Measurements from ENCODE around the gene EVC.

Gene EVC

DNA sequence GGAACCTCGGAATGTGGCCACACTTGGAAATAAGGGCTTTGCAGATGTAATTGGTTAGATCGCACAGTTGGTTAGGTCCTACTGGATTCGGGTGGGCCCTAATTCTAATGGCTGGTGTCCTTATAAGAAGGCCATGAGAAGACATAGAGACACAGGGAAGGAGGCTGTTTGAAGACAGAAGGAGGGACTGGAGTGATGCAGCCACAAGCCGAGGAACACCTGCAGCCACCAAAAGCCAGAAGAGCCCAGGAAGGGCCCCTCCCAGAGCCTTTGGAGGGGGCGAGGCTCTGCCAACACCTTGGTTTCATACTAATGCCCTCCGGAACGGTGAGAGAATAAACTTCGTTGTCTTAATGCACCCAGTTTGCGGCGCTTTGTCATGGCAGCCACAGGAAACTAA, 47.0 kb downstream of the EVC start:
- no peak for DNase-seq

DNA sequence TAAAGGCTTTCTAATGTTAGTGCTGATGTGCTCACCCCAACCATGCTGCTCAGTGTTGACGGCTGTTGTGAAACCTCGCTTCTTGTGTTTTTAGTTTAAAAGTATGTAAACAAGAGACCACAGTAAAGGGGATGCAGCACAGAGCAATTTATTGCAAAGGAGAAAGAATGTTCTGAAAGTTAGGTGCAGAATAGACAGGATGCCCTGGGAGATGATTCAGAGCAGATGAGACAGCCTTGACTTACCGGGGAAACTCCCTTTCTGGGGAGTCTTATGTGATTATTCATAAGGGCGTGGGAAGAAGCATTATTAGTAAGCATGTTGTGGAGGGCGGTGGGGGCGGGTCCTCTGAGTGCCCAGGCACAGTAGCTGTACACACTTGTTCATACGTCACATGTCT, 47.7 kb downstream of the EVC start:
- no peak for DNase-seq

DNA sequence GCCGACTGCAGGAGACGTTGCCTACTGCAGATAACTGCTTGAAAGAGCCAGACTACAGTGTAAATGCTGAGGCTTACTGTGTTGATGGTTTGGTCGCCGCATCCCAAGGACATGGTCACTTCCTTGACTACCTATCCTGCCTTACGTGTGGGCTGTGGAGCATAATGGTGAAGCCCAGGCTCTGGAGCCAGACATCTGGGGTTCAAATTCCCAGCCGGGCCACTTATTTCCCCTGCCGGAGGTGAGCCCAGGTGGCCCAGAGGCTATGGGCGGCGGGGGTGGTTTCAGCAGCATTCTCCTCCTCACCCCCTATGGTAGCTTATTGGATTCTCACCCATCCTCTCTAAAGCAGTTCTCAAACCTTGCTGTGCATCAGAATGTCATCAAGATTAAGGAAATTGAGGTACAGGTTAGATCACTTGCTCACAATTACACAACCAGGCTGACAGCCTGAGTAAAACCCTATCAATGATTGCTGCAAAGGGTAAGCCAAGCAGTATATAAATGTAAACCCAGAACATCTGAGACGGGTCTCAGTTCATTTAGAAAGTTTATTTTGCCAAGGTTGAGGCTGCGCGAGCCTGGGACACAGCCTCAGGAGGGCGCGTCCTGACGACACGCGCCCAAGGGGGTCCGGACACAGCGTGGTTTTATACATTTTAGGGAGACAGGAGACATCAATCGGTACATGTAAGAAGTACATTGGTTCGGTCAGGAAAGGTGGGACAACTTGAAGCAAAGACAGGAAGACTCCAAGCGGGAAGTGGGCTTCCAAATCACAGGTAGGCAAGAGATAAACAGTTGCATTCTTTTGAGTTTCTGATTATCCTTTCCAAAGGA, 48.5 kb downstream of the EVC start:
- no peak for DNase-seq

DNA sequence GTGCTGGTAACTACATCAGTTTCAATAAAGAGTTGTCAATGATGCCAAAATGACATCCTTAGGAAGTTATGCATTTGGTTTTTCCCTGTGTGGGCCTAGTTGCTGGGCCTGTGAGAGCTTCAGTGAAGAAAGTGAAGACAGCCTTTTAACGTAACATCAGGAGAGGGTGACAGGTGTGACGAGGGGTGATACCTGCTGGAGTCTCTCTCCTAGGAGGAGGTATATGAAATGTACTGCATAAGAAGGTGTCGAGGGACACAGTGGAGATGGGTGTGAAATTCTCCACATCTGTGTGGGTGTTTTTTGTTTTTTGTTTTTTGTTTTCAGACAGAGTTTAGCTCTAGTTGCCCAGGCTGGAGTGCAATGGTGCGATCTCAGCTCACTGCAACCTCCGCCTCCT, 49.2 kb downstream of the EVC start:
- DNase-seq: no peak

DNA sequence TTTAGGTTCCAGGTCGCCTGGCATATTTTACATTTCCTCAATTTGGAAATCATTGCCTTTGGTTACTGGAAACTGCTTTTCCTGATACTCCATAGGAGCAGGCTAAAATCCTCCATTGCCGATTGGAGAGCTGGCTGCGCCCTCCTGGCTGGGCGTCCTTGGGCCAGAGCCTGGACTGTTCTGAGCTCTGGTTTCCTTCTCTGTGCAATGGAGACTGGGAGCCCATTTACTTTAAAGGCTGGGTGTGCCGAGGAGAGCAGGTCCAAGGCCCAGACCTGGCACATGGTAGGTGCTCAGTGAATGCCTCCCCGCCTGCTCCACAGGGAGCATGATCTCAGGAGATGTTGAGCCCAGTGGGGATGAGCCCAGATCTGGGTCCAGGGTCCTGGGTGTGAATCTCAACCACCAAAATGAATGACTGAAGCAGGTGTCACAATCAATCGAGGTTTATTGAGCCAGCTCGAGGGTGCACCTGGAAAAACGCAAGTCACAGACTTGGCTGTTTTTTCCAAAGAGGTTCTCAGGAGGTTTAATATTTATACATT, 50.0 kb downstream of the EVC start:
- no peak for DNase-seq

DNA sequence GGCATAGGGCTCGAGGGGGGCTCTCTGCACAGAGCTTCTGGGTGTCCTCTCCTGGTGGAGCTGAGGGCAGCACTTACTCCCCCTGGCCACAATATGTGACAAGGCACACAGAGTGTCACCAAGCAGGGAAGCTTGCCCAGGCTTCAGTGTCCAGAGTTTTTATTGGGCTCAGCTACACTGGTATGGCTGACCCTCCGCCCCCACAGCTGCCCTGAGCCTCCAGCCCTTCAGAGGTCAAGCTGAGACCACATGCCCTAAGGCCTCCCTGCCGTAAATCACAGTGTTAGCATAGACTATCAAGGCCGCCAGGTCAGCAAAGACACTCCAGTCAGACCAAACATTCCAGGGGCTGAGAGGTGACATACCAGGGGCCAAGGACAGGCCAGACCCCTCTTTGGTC, 59.0 kb downstream of the EVC start:
- no peak for DNase-seq

DNA sequence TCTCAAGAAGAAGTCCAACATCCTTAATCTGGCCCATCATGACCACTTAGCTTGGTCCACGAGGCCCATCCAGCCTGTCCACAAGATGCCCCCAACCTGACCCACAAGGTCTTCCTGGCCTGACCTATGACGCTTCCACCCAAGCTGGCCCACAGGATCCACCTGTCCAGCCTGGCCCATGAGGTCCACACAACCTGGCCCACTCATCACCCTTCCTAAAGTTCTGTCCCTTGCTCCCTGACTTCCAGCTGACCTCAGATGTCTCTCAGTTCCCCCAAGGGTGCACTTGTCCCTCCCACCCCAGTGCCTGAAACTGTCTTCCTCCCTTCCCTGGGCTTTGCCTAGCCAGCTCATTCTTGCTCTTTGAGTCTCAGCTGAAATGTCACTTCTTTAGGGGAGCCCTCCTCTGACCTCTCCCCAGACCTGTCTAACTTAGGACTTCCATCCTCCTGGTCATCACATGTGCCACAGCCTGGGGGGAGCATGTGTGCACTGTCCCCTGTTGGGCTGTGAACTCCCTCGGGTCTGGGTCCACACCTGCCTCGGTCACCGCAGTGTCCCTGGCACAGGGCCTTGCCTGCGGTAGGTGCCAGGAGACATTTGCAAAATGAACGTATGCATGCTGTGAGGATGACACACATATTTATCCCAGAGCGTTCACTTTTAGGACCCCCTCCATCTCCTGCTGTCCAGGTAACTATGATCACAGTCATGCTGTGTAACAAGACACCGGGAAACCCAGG, 61.7 kb downstream of the EVC start:
- no peak for DNase-seq

DNA sequence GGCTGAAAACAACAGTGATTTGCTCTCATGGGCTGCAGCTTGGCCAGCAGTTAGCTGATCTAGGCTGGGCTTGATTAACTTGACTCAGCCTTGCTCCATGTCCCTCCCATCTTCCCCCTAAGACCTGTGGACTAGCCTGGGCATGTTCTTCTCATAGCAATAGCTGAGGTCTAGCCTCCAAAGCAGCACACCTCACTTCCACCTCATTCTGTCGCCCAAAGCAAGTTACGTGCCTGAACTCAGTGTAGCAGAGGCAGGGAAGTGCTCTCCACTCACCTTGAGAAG, 62.2 kb downstream of the EVC start:
- no peak for DNase-seq

DNA sequence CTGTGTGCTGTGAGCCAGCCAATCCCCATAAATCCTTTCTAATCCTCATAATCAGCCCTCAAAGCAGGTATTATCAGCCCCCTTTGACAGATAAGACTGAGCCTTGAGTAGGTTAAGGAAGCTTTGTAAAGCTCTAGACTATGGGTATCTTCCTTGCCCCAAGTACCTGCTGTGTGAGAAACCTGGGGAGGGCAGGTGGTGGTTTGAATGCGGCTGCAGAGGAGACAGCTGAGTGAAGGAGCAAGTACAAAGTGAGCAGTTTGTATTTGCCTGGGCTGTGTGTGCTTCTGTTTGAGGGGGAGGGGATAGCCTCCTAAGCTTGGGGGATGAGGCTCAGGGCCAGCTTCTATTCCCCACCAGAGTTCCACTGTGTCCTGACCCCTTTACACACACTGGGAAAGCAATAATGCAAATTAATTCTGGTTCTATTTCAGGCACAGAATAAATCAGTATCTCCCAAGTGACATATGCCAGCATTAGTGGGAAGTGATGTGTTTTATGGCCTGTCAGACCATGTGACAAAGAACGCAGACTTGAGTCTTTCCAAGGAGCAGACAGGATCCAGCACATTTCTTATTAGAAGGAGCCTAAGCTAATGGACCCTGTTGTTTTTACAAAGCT, 63.5 kb downstream of the EVC start:
- no peak for DNase-seq

DNA sequence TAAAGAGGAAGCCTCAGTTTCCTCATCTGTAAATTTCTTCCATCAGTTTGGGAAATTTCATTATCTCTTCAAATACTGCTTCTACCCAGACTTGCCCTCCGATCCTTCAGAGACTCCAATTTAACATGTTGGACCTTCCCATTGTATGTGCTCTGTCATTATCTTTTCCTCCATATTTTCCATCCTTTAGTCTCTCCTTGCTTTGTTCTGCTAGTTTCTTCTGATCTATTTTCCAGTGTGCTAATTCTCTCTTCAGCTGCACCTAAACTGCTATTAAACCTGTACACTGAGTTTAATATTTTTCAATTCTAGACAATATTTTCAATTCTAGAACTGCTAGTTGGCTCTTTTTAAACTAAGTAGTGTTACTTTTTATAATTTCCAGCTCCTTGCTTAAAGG, 65.5 kb downstream of the EVC start:
- no peak for DNase-seq

DNA sequence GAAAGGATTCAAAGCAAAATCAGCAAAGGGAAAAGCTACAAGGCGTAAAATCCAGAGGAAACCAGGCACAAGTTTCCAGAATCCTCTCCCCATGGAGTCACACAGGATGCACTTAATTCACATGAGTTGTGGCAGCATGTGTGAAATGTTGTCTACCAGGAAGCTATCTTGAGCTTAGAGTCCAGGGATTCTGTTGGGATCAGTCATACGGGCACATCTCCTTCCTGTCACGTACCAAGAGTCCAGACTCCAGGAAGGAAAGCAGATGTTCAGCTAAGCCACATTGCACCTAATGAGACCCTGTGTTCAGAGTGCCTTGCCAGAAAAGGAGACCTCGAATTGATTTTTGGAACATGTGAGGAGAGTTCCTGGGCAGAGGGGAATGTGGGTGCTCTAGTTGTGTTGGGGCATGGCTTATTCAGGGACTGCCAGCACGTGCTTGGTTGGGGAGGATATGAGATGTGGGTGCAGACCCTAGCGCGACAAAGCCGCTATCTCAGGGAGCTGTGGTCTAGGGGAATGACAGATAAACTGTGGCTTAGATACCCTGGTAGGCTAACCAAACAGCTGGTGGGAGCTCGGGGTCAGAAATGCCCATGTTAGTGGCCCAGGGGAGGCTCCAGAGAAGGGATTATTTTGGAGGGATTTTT, 70.0 kb downstream of the EVC start:
- DNase-seq: no peak

DNA sequence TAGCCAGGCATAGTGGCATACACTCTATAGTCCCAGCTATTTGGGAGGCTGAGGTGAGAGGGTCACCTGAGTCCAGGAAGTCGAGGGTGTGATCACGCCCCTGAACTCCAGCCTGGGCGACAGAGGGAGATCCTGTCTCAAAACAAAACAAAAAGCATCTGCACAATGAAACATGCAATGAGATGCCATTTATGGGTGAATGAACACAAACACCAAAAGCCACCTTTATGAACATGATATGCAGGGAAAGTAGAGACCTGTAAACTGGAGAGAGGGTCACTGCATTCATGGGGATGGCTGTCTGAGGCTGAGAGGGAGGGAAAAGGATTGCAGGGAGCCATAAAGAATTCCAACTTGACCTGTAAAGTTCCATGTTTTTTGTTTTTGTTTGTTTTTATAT, 70.7 kb downstream of the EVC start:
- DNase-seq: no peak

DNA sequence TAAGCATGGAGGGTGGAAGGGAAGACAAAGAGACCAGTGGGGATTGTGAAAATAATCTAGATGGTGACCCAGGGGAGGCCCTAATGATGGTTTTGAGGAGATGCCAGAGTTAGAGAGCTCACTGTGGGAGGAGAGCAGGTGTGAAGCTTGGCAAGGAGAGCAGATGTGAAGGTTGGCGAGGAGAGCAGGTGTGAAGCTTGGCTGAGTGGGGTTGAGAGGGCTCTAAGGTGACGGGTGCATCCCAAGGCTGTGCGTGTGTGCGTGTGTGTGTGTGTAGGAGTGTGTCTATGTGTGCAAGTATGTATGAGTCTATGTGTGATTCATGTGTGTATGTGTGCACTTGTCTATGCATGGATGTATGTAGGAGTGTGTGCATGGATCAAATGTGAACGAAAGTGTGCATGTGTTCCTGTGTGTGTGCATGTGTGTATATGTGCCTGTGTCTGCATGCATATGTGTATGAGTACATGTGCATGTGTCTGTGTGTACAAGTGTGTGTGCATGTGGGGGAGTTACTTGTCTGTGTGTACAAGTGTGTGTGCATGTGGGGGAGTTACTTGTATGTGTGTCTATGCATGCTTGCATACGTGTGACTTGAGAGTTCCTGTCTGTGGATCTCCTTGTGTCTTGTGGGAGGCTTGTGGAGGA, 72.0 kb downstream of the EVC start:
- peak; percentile 26 for DNase-seq

DNA sequence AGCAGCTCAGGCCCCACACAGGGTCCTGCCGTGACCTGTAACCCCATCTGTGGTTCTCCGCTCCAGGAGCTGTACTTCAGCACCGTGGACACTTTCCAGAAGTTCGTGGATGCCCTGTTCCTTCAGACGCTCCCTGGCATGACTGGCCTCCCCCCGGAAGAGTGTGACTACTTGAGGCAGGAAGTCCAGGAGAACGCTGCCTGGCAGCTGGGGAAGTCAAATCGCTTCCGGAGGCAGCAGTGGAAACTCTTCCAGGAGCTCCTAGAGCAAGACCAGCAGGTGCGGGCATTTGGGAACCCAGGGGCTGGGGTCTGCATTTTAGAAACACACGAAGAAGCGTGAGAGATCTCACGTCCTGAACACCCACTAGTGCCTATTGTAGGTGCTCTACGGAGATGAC, 72.5 kb downstream of the EVC start:
- no peak for DNase-seq

DNA sequence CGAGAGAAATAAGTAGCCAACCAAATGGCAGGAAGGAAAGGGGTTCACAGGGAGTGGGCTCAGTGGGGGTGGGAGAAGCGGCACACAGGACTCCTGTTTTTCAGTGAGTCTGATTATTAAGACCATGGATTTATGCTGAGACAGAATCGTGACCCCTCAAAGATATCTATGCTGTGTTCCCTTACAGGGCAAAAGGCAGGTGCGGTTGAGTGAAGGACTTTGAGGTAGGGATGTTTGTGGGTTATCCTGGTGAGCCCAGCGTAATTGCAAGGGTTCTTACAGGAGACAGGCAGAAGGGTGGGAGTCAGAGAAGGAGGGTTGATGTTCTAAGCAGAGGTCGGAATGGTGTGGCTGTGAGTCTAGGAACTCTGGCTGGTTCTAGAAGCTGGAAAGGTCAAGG, 73.0 kb downstream of the EVC start:
- DNase-seq: no peak

DNA sequence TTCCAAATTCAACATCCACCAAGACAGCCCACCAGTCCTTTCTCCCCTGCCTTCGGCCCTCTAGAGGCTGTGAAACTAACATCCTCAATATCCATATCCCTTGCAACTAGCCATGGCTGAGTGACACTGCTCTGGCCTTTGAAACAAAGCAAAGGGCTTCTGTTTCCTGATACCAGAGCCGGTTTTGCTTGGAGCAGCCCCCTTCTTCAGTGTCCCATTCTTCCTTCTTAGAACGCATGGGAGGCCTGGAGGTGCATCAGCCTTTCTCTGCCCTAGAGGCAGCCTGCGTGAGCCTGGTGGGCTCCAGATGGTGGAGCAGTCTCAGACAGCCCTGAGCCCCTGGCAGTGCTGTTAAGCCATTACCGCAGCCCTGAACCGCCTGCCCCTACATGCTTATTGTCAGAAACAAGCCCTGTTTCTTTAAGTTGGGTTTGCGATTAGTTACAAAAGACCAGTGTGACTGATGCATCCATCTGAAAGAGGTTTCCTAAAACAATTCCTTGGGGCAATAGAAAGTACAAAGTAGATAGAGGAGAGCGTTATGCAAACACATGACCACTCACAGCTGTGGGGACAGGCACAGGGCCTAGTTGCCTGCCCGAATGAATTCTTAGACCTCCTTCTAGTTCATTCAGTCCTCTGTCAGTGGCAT, 74.1 kb downstream of the EVC start:
- DNase-seq: no peak

DNA sequence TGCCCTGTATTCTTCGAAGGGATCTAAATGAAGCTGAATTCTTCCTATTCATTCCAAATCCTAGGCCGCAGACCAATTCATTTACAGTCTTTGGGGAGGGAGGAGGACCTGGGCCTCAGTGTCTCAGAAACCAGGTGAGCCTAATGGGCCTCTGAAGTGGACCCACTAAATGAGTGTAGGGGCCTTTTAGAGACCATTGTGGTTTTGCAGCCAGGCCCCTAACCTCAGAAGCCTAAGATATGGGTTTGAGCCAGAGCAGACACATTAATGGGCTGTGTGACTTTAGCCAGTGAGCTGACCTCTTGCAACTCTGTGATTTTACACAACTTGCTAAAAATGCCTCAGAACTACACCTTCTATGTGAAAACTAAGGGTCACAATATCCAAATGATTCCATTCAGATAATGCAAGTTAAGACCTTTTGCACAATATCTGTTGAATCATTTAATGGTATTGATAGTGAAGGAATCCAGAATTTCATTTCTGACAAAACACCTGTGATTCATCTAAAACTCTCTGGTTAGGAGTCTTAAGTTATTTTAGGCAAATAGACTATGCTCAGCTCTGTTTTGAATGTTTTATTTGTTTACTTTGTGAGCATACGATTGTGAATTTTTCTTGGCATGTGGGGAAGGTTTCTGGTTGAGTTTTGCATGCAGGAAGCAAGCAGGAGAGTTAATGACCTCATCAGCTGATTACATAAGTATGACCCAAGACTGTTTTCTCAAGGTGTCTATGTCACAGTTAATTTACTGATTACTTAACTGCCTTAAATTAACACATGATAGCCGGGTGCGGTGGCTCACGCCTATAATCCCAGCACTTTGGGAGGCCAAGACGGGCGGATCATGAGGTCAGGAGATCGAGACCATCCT, 75.0 kb downstream of the EVC start:
- DNase-seq: no peak

DNA sequence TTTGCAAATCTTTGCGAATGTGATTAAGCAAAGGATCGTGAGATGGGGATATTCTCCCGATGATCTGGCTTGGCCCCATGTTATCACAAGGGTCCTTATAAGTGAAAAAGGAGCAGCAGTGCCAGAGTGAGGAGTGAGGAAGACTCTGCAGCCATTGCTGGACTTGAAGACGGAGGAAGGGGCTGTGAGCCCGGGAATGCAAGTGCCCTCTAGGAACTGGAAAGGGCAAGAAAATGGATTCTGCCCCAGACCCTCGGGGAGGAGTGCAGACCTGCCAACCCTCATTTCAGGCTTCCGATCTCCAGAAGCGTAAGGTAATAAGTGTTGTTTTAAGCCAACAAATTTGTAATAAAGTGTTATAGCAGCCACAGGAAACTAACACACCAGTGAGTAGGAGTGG, 76.3 kb downstream of the EVC start:
- DNase-seq: no peak

DNA sequence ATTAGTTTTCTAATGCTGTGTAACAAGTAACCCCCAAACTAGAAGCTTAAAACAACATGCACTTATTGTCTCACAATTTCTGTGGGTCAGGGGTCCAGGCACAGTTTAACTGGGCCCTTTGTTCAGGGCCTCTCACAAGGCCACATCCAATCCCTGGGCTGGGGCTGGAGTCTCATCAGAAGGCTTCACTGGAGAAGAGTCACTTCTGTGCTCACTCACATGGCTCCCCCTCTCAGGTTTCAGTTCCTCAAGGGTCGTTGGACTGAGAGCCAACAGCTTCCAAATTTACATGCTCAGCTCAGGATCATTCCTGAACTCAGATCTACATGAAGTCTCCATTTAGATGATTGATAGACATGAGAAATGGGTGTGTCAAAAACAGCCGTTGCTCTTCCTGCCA, 77.1 kb downstream of the EVC start:
- DNase-seq: no peak

DNA sequence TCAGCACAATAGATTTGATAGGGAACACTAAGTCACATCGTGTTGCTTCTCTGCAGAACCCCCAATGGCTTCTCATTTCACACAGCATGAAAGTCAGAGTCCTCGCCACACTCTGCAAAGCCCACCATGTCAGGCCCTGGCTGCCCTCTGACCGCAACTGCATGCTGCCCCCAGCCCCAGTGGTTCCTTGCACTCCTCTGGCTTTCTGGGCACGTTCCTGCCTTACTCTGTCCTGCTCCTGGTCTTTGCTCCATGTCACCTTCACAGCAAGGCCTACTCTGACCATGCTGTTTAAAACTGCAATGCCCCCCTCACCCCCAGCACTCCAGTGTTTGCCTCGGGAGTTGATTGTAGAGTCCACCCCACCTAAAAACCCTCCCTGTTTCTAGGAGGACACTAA, 78.1 kb downstream of the EVC start:
- no peak for DNase-seq

DNA sequence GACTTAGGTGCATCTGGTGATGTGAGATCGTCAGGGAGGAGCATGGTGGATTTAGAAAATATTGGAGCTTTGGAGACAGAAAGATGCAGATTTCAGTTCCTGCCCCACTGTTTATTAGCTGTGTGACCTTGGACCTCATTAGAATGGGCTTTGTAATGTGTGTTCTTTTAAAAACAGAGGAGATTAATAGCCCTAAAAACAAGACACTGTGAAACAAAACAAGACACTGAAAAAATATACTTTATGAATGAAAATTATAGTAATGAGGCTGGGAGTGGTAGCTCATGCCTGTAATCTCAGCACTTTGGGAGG, 79.5 kb downstream of the EVC start:
- DNase-seq: no peak

DNA sequence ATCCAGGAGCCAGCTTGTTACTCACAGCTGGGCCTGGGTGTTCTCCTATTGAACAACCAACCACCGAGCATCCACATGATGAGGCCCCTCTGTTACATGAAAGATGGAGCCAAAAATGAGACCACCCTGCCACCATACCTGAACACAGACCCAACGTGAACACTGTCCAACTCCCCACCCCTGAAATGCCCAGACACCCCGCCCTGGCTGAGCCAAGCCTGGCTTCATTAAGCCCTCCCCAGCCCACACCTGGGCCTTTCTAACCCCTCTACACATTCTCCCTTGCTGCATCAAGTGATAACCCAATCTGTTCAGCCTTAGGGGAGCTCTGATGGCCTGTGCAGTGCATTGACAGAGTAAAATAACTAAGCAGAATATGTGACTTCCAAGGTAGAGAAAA, 80.7 kb downstream of the EVC start:
- DNase-seq: no peak
